HEK293 (cell line): ENCODE data around the gene KLHL7.

Source experiments
- CTCF ChIA-PET: fragments of 350-600 bp; formaldehyde crosslinking; extraction: SDS; loops from one replicate; lab custom pipeline; 2021; ENCODE audit warnings: antibody characterized with exemption; lab: Yijun Ruan, JAX
- POLR2A ChIA-PET: fragments of 300-600 bp; formaldehyde crosslinking; extraction: SDS; loops from one replicate; lab custom pipeline; 2020; ENCODE audit warnings: antibody characterized with exemption, inconsistent platforms; lab: Yijun Ruan, JAX
- H3K27ac ChIP-seq: fragments of 200-500 bp; sonication (Bioruptor generic); 2 replicates; pipeline ENCODE4 v1.5.1; 2014; ENCODE audit warnings: low read depth, low read length, control low read depth, inconsistent platforms; ENCODE audit errors: extremely low read depth
- H3K36me3 ChIP-seq, 2 experiments: fragments of 200-500 bp in 1 of 2; sonication (Bioruptor generic) in 1 of 2; 1 replicate in 1 of 2; 2 replicates in 1 of 2; pipeline ENCODE4 v1.5.1; 2014 to 2017; ENCODE audit warnings: inconsistent platforms in 2 of 2, low read length in 2 of 2; ENCODE audit not compliant: control insufficient read depth in 2 of 2, insufficient read depth in 1 of 2
- H3K4me1 ChIP-seq: fragments of 200-500 bp; sonication (Bioruptor generic); 2 replicates; pipeline ENCODE4 v1.5.1; 2014; ENCODE audit warnings: mild to moderate bottlenecking, low read length, inconsistent platforms; ENCODE audit not compliant: control insufficient read depth, insufficient read depth
- H3K4me3 ChIP-seq: 2 replicates; pipeline ENCODE4 v1.5.1; 2011; ENCODE audit warnings: low read depth, mild to moderate bottlenecking, control low read depth, low read length, moderate library complexity
- H3K9me3 ChIP-seq: fragments of 200-500 bp; sonication (Bioruptor generic); 2 replicates; pipeline ENCODE4 v1.5.1; 2014; ENCODE audit warnings: low read depth, low read length, inconsistent platforms; ENCODE audit not compliant: control insufficient read depth, insufficient read depth
- FEZF1 ChIP-seq: fragments of 450-650 bp; formaldehyde crosslinking; IDR thresholded peaks from 2 replicates; pipeline ENCODE4 v1.5.1; 2016; ENCODE audit warnings: missing biosample characterization, missing genetic modification characterization
- GLIS1 ChIP-seq: fragments of 450-650 bp; formaldehyde crosslinking; IDR thresholded peaks from 2 replicates; pipeline ENCODE4 v1.5.1; 2016; ENCODE audit warnings: missing biosample characterization, missing genetic modification characterization
- KLF1 ChIP-seq: fragments of 450-650 bp; formaldehyde crosslinking; IDR thresholded peaks from 2 replicates; pipeline ENCODE4 v1.5.1; 2016; ENCODE audit warnings: missing biosample characterization, missing genetic modification characterization
- SP7 ChIP-seq: fragments of 450-650 bp; formaldehyde crosslinking; IDR thresholded peaks from 2 replicates; pipeline ENCODE4 v1.5.1; 2016; ENCODE audit warnings: missing biosample characterization, missing genetic modification characterization
- ZFP41 ChIP-seq: fragments of 450-650 bp; formaldehyde crosslinking; IDR thresholded peaks from 2 replicates; pipeline ENCODE4 v1.5.1; 2016; ENCODE audit warnings: missing biosample characterization, missing genetic modification characterization, borderline replicate concordance
- ZNF112 ChIP-seq: fragments of 450-650 bp; formaldehyde crosslinking; IDR thresholded peaks from 2 replicates; pipeline ENCODE4 v1.5.0; 2017; ENCODE audit warnings: missing biosample characterization, missing genetic modification characterization
- ZNF132 ChIP-seq: fragments of 450-650 bp; formaldehyde crosslinking; IDR thresholded peaks from 2 replicates; pipeline ENCODE4 v1.5.1; 2017; ENCODE audit warnings: missing biosample characterization, missing genetic modification characterization, borderline replicate concordance
- ZNF155 ChIP-seq: fragments of 450-650 bp; formaldehyde crosslinking; IDR thresholded peaks from 2 replicates; pipeline ENCODE4 v1.5.1; 2016; ENCODE audit warnings: missing biosample characterization, missing genetic modification characterization
- ZNF174 ChIP-seq: fragments of 450-650 bp; formaldehyde crosslinking; IDR thresholded peaks from 2 replicates; pipeline ENCODE4 v1.5.0; 2017; ENCODE audit warnings: missing biosample characterization, mild to moderate bottlenecking, missing genetic modification characterization
- ZNF202 ChIP-seq: fragments of 450-650 bp; formaldehyde crosslinking; IDR thresholded peaks from 2 replicates; pipeline ENCODE4 v1.5.1; 2016; ENCODE audit warnings: missing biosample characterization, missing genetic modification characterization, borderline replicate concordance
- ZNF335 ChIP-seq: fragments of 450-650 bp; formaldehyde crosslinking; conservative IDR thresholded peaks from 2 replicates; pipeline ENCODE4 v1.5.1; 2016; ENCODE audit warnings: missing biosample characterization, missing genetic modification characterization
- ZNF37A ChIP-seq: fragments of 450-650 bp; IDR thresholded peaks from 2 replicates; pipeline ENCODE4 v1.5.1; 2018; ENCODE audit warnings: missing biosample characterization, missing genetic modification characterization
- ZNF433 ChIP-seq: fragments of 450-650 bp; formaldehyde crosslinking; IDR thresholded peaks from 2 replicates; pipeline ENCODE4 v1.5.1; 2016; ENCODE audit warnings: missing biosample characterization, missing genetic modification characterization, low read depth
- ZNF529 ChIP-seq: fragments of 450-650 bp; formaldehyde crosslinking; IDR thresholded peaks from 2 replicates; pipeline ENCODE4 v1.5.1; 2017; ENCODE audit warnings: missing genetic modification characterization, missing biosample characterization; ENCODE audit not compliant: insufficient replicate concordance
- ZNF610 ChIP-seq: fragments of 450-650 bp; formaldehyde crosslinking; IDR thresholded peaks from 2 replicates; pipeline ENCODE4 v1.5.1; 2016; ENCODE audit warnings: missing biosample characterization, missing genetic modification characterization, borderline replicate concordance
- ZNF660 ChIP-seq: fragments of 450-650 bp; IDR thresholded peaks from 2 replicates; pipeline ENCODE4 v1.5.1; 2018; ENCODE audit warnings: missing biosample characterization, mild to moderate bottlenecking, missing genetic modification characterization
- ZNF747 ChIP-seq: fragments of 450-650 bp; formaldehyde crosslinking; IDR thresholded peaks from 2 replicates; pipeline ENCODE4 v1.5.1; 2016; ENCODE audit warnings: missing biosample characterization, missing genetic modification characterization
- ZNF785 ChIP-seq: fragments of 450-650 bp; formaldehyde crosslinking; IDR thresholded peaks from 2 replicates; pipeline ENCODE4 v1.5.1; 2016; ENCODE audit warnings: missing biosample characterization, missing genetic modification characterization
- TF ChIP-seq, protein P1 (sequence below): fragments of 450-650 bp; formaldehyde crosslinking; IDR thresholded peaks from 2 replicates; pipeline ENCODE4 v1.5.1; 2016; ENCODE audit warnings: missing biosample characterization, missing genetic modification characterization
- TF ChIP-seq, protein P2 (sequence below): fragments of 450-650 bp; formaldehyde crosslinking; optimal IDR thresholded peaks from 2 replicates; pipeline ENCODE3; 2016; ENCODE audit warnings: missing biosample characterization, mild to moderate bottlenecking, missing genetic modification characterization
- TF ChIP-seq, protein P3 (sequence below): fragments of 450-650 bp; IDR thresholded peaks from 2 replicates; pipeline ENCODE4 v1.5.1; 2018; ENCODE audit warnings: missing biosample characterization, missing genetic modification characterization
- TF ChIP-seq, protein P4 (sequence below): fragments of 450-650 bp; formaldehyde crosslinking; IDR thresholded peaks from 2 replicates; pipeline ENCODE4 v1.5.1; 2016; ENCODE audit warnings: missing biosample characterization, missing genetic modification characterization

KLHL7 gene

DNA sequence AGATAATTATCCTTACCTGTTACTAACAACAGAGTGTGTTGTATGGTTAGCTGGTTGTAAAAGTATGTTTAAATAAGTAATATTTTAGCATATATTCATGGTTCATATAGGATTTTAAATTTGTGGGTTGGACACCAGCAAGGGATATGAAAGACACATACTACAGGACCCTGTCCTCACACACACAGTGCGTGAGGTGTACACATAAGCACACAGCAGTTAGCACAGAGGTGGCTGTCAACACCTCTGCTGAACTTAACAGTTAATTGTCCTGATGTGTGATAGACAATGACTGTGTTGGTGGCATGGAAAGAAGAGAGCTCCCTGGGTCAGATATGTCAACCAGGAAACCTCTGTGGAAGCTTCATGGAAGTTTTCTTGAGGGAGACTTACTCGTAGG, 53.0 kb downstream of the KLHL7 start (continued):
- TF ChIP-seq, protein P1, sequence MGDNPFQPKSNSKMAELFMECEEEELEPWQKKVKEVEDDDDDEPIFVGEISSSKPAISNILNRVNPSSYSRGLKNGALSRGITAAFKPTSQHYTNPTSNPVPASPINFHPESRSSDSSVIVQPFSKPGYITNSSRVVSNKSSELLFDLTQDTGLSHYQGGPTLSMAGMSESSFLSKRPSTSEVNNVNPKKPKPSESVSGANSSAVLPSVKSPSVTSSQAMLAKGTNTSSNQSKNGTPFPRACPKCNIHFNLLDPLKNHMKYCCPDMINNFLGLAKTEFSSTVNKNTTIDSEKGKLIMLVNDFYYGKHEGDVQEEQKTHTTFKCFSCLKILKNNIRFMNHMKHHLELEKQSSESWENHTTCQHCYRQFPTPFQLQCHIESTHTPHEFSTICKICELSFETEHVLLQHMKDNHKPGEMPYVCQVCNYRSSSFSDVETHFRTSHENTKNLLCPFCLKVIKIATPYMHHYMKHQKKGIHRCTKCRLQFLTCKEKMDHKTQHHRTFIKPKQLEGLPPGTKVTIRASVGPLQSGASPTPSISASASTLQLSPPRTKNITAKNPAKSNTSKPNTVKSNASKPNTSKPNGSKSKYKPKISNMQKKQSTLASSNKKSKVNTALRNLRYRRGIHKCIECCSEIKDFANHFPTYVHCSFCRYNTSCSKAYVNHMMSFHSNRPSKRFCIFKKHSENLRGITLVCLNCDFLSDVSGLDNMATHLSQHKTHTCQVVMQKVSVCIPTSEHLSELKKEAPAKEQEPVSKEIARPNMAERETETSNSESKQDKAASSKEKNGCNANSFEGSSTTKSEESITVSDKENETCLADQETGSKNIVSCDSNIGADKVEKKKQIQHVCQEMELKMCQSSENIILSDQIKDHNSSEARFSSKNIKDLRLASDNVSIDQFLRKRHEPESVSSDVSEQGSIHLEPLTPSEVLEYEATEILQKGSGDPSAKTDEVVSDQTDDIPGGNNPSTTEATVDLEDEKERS, result no peak
- TF ChIP-seq ZNF132 (tag by site-specific recombination), result no peak
- TF ChIP-seq ZNF660 (tag by site-specific recombination), result no peak
- no peak for TF ChIP-seq ZFP41

DNA sequence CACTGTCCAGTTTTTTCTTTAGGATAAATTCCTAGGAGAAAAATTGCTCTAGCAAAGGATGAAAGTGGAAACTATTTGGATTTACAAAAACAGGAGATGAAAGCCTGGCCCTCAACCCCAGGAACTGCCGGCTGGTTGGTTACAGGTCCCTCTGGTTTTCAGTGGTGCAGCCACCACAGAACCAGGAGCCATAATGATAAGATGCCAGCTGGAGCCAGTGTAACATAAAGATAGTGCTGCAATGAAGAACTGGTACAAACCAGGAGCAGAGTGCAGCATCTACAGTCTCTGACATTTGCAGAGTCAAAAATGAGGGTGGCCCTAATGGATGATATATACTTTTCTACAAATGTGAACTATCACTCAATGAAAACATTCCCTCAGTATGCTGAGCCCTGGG, 55.9 kb downstream of the KLHL7 start:
- H3K4me1 ChIP-seq, result no peaks in the 10 kb centered on the region
- H3K9me3 ChIP-seq, result no peaks in the 10 kb centered on the region
- no peak overlapping the region for H3K27ac ChIP-seq
- POLR2A ChIA-PET, result no interaction called here
- H3K4me3 ChIP-seq, result no peak overlapping the region
- TF ChIP-seq ZNF37A (tag by site-specific recombination), result no peak
- no peaks in the 10 kb centered on the region for H3K36me3 ChIP-seq
- CTCF ChIA-PET, result no interaction called here

DNA sequence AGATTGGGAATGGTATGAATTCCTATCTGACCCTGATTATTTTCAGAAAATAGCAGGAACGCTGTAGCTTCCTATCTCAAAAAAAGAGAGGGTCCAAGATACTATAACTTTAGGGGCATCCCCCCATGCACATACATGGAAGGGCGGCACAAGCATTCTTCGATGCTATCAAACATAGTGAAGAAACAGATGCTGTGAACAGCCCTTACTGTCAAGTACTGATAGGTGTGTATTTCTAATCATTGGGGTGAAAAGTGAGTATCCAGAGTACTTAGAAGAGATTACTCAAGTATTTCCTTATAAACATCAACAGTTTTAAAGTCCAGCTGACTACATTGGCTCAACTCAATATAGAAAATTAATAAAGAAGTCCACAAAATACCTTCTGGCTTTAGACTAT, 59.3 kb downstream of the KLHL7 start:
- ChIA-PET POLR2A (no interaction called here), CTCF (interaction anchor here (0.7 to 1.0 kb wide), 2 partner anchors 20 to 107 kb away, joined by 3 read pairs; no protein-coding TSS in a partner anchor)
- TF ChIP-seq ZNF529 (tag by site-specific recombination) (no peak), ZNF202 (tag by site-specific recombination) (no peak), ZNF785 (no peak), ZNF335 (tag by site-specific recombination) (no peak), SP7 (tag by site-specific recombination) (no peak), ZNF112 (tag by site-specific recombination) (no peak), KLF1 (tag by site-specific recombination) (no peak)
- TF ChIP-seq, protein P2, sequence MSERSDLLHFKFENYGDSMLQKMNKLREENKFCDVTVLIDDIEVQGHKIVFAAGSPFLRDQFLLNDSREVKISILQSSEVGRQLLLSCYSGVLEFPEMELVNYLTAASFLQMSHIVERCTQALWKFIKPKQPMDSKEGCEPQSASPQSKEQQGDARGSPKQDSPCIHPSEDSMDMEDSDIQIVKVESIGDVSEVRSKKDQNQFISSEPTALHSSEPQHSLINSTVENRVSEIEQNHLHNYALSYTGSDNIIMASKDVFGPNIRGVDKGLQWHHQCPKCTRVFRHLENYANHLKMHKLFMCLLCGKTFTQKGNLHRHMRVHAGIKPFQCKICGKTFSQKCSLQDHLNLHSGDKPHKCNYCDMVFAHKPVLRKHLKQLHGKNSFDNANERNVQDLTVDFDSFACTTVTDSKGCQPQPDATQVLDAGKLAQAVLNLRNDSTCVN (tag by site-specific recombination), result no peak
- no peaks in the 10 kb centered on the region for H3K4me1 ChIP-seq
- no peak overlapping the region for H3K27ac ChIP-seq
- H3K9me3 ChIP-seq, result no peaks in the 10 kb centered on the region
- no peaks in the 10 kb centered on the region for H3K36me3 ChIP-seq
- H3K4me3 ChIP-seq, result no peak overlapping the region

DNA sequence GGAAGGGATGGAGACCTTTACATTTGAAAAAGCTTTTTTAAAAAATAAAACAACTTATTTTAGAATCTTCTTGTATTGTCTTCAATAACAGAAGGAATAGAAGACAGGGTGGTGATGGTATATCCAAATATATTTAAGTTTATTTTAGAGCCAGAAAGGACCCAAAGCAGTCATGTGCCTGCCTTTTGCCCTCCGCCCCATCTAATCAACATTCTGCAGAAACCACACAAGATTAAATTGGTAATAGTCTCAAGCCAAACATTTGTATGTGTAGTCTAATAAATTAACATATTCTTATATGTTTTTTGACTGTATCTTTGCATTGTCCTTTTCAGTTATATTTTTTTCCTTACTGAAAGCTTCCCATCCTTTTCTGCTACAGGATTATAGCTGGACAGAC, 59.7 kb downstream of the KLHL7 start:
- ChIA-PET POLR2A (no interaction called here), CTCF (interaction anchor here (0.7 kb wide), 1 partner anchor 19 kb away, joined by 3 read pairs; no protein-coding TSS in a partner anchor)
- TF ChIP-seq ZNF155 (tag by site-specific recombination), result no peak
- no peak for TF ChIP-seq FEZF1 (tag by site-specific recombination)
- no peak for TF ChIP-seq ZNF433
- no peak for TF ChIP-seq ZNF610
- TF ChIP-seq, protein P3, sequence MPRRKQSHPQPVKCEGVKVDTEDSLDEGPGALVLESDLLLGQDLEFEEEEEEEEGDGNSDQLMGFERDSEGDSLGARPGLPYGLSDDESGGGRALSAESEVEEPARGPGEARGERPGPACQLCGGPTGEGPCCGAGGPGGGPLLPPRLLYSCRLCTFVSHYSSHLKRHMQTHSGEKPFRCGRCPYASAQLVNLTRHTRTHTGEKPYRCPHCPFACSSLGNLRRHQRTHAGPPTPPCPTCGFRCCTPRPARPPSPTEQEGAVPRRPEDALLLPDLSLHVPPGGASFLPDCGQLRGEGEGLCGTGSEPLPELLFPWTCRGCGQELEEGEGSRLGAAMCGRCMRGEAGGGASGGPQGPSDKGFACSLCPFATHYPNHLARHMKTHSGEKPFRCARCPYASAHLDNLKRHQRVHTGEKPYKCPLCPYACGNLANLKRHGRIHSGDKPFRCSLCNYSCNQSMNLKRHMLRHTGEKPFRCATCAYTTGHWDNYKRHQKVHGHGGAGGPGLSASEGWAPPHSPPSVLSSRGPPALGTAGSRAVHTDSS, result no peak
- TF ChIP-seq GLIS1 (tag by site-specific recombination), result no peak
- TF ChIP-seq ZNF174 (tag by site-specific recombination), result no peak
- TF ChIP-seq, protein P4, sequence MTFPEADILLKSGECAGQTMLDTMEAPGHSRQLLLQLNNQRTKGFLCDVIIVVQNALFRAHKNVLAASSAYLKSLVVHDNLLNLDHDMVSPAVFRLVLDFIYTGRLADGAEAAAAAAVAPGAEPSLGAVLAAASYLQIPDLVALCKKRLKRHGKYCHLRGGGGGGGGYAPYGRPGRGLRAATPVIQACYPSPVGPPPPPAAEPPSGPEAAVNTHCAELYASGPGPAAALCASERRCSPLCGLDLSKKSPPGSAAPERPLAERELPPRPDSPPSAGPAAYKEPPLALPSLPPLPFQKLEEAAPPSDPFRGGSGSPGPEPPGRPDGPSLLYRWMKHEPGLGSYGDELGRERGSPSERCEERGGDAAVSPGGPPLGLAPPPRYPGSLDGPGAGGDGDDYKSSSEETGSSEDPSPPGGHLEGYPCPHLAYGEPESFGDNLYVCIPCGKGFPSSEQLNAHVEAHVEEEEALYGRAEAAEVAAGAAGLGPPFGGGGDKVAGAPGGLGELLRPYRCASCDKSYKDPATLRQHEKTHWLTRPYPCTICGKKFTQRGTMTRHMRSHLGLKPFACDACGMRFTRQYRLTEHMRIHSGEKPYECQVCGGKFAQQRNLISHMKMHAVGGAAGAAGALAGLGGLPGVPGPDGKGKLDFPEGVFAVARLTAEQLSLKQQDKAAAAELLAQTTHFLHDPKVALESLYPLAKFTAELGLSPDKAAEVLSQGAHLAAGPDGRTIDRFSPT, result no peak
- TF ChIP-seq ZNF37A (tag by site-specific recombination), result no peak
- no peak for TF ChIP-seq ZNF747

More for the DNA sequence above, 59.7 kb downstream of the KLHL7 start:
- H3K4me3 ChIP-seq, result no peak overlapping the region
- no peaks in the 10 kb centered on the region for H3K9me3 ChIP-seq
- no peaks in the 10 kb centered on the region for H3K36me3 ChIP-seq
- no peak overlapping the region for H3K27ac ChIP-seq
- H3K4me1 ChIP-seq, result no peaks in the 10 kb centered on the region
